Mesothelial cell of epicardium (in vitro differentiated cells): ENCODE results near the gene CCDC93. TPM values are rescaled to one million over a fixed set of nuclear protein-coding genes. Genes with fewer than 3 reads are reported as not detected.

Experiments used
- DNase-seq, 2 experiments: peaks; one replicate each; pipeline ENCODE4 v3.0.0; 2021; ENCODE audit warnings: low spot score in 2 of 2; ENCODE audit not compliant: unreplicated experiment in 2 of 2
- H3K27ac Mint-ChIP-seq: 2 replicates; pipeline ENCODE4 v1.8.0; 2021; ENCODE audit warnings: mixed read lengths
- H3K27me3 Mint-ChIP-seq: 2 replicates; pipeline ENCODE4 v1.8.0; 2021; ENCODE audit warnings: low read depth, mixed read lengths
- H3K36me3 Mint-ChIP-seq: 2 replicates; pipeline ENCODE4 v1.8.0; 2021; ENCODE audit warnings: mixed read lengths
- H3K4me1 Mint-ChIP-seq: 2 replicates; pipeline ENCODE4 v1.8.0; 2021; ENCODE audit warnings: mixed read lengths
- H3K4me3 Mint-ChIP-seq: 2 replicates; pipeline ENCODE4 v1.8.0; 2021; ENCODE audit warnings: mild to moderate bottlenecking, moderate library complexity, mixed read lengths
- H3K9me3 Mint-ChIP-seq: 2 replicates; pipeline ENCODE4 v1.8.0; 2021; ENCODE audit warnings: mixed read lengths
- total RNA-seq: library from RNA; stranded (reverse); gene quantifications from 3 replicates; pipeline ENCODE4 v1.2.1, GENCODE V29; 2021
- TF ChIP-seq, protein P1 (sequence below): fragments of 200-600 bp; sonication (generic); IDR thresholded peaks from one replicate; pipeline ENCODE4 v1.5.0; 2021; ENCODE audit warnings: antibody characterized with exemption; ENCODE audit not compliant: unreplicated experiment

Gene CCDC93
- total RNA-seq, 1 donor from 2014 or later: 46.9 TPM

DNA sequence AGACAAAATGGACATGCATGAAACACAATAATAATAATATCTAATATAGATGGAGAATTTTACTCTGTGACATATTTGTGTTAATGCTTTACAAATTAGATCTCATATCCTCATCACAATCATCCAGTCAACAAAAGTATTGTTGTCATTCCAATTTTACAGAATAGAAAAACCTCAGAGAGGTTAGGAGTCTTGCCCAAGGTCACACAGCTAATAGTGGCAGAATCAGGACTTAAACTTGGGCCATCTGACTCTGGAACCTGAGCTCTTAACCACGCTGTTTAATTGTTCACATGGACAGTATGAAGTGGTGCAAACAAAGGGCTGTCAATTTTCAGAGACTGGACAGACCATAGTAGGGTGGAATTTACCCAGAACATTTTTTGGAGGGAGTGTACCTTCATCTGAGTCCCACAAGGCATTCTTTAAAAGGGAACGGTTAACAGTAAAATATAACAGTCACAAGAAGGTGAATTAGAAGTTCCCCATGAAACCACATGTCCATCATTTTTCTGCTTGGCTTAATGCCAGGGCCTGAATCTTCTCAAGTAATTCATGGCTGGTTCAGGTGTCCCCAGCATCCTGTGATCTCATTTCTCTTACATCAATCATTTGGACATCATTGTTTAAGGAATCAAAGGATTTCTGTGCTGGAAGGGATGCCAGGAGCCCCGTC is 35.4 kb upstream of the CCDC93 start:
- Mint-ChIP-seq H3K27ac (no peak overlapping the region), H3K4me1 (peaks cover 31% of the 10 kb centered on the region), H3K9me3 (no peaks in the 10 kb centered on the region), H3K36me3 (no peaks in the 10 kb centered on the region), H3K4me3 (no peak overlapping the region), H3K27me3 (peaks cover 54% of the 10 kb centered on the region)
- DNase-seq: no peak
- TF ChIP-seq, protein P1, sequence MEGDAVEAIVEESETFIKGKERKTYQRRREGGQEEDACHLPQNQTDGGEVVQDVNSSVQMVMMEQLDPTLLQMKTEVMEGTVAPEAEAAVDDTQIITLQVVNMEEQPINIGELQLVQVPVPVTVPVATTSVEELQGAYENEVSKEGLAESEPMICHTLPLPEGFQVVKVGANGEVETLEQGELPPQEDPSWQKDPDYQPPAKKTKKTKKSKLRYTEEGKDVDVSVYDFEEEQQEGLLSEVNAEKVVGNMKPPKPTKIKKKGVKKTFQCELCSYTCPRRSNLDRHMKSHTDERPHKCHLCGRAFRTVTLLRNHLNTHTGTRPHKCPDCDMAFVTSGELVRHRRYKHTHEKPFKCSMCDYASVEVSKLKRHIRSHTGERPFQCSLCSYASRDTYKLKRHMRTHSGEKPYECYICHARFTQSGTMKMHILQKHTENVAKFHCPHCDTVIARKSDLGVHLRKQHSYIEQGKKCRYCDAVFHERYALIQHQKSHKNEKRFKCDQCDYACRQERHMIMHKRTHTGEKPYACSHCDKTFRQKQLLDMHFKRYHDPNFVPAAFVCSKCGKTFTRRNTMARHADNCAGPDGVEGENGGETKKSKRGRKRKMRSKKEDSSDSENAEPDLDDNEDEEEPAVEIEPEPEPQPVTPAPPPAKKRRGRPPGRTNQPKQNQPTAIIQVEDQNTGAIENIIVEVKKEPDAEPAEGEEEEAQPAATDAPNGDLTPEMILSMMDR: no peak

DNA sequence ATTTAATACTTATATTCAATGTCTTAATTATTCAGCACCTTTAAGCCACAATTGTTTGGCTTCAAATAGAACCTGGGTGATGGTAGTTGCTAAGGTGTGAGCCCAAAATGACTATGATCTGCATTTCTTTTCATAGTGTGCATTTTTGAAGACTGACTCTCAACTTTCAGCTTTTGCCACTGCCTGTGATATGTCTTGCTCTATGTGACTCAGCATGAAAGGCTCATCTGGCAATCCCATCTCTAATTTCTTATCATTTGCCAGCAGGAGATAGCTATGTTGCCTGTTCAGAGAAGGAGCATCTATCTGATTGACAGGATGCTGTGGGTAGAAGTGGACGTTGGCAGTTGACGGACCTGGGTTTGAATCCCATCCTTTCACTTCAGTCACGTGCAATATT is 34.5 kb upstream of the CCDC93 start:
- Mint-ChIP-seq H3K9me3 (no peaks in the 10 kb centered on the region), H3K4me1 (peaks cover 31% of the 10 kb centered on the region), H3K4me3 (no peak overlapping the region), H3K27me3 (peaks cover 56% of the 10 kb centered on the region), H3K36me3 (no peaks in the 10 kb centered on the region), H3K27ac (no peak overlapping the region)
- TF ChIP-seq, protein P1: no peak
- DNase-seq: no peak

DNA sequence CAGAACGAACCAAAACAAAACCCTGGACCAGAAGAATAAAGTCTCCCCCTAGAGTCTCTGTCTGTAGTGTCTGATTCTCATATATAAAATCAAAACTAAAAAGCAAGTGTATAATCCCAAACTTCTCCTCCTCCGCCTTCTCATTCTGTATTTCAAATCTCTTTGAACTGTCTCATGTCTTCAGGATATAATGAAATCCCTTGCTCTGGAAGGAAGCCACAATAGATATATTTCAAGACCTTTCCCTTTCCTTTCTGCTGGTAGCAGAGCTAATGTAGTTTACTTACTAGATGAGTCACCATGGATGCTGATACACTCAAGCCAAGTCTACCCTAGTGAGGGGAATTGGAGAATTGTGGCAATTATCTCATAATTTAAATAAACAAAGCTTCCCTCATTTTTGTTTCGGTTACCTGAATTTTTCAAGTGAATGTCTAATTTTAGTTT is 33.5 kb upstream of the CCDC93 start:
- peaks cover 30% of the 10 kb centered on the region for H3K4me1 Mint-ChIP-seq
- no peaks in the 10 kb centered on the region for H3K36me3 Mint-ChIP-seq
- no peaks in the 10 kb centered on the region for H3K9me3 Mint-ChIP-seq
- H3K27ac Mint-ChIP-seq: no peak overlapping the region
- no peak overlapping the region for H3K4me3 Mint-ChIP-seq
- no peak for DNase-seq
- TF ChIP-seq, protein P1: no peak
- peaks cover 57% of the 10 kb centered on the region for H3K27me3 Mint-ChIP-seq

DNA sequence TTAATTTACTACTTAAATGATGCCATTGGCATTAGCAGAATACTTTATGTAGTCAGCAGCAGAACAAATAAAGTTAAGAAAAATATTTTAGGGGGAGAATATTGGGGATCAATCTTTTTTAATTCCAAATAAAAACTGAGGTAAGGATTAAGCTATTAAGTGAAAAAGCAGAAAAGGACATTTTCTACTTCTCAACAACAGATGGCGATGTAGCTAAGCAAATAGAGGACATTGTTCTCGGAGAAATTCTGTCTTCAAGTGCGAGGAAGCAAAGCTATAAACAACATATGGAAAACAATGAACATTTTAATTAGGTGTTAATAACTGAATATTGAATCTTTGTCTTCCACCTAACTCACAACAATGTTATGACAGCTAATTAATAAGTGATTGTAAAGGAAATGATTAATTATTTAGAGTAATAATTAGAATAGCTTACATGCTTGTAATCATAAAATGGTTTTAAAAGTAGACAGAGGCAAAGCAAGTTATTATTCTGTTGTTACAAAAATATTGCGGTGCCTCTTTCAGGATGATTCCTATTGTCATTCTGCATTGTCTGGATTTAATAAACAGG is 32.9 kb upstream of the CCDC93 start:
- Mint-ChIP-seq H3K27ac (no peak overlapping the region), H3K9me3 (no peaks in the 10 kb centered on the region), H3K4me3 (no peak overlapping the region), H3K4me1 (peaks cover 27% of the 10 kb centered on the region), H3K36me3 (no peaks in the 10 kb centered on the region), H3K27me3 (peaks cover 58% of the 10 kb centered on the region)
- DNase-seq: no peak
- TF ChIP-seq, protein P1: peak; percentile 56

DNA sequence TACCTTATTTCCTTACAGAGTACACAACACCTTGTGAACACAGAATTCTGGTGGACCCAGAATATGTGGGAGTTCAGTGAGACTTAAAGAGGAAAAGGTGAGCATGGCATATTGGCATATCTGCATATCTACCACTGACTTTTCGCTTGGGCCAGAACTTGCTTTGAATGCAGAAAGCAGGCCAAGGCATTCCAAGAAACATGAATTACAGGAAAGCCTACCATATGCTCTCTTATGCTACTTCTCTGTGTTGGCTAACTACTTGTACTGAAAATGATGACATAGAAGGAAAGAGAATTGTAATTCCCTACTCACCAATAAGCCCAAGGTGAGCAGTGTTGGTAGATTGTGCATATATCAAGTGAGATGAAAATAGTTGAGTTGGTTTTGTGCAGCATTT is 31.4 kb upstream of the CCDC93 start:
- Mint-ChIP-seq H3K27me3 (peaks cover 66% of the 10 kb centered on the region), H3K27ac (no peak overlapping the region), H3K4me1 (peaks cover 16% of the 10 kb centered on the region), H3K9me3 (no peaks in the 10 kb centered on the region), H3K4me3 (no peak overlapping the region), H3K36me3 (no peaks in the 10 kb centered on the region)
- TF ChIP-seq, protein P1: no peak
- DNase-seq: no peak
